CD14-positive monocyte (primary cell): Measurements from ENCODE around the gene INSYN2B. TPM values are rescaled to one million over a fixed set of nuclear protein-coding genes. Genes with fewer than 3 reads are reported as not detected.
A peak's percentile ranks its signal among the peaks of the same experiment; 100 is the strongest.

Experiments used
- DNase-seq, 3 donors: peaks; one replicate each; pipeline ENCODE4 v3.0.0-alpha.2; 2011 to 2022
- H2AFZ ChIP-seq: 2 replicates; pipeline ENCODE4 v1.6.0; 2012; ENCODE audit warnings: mild to moderate bottlenecking, low read depth, low read length, inconsistent platforms; ENCODE audit not compliant: insufficient read depth, poor library complexity, severe bottlenecking
- H3K27ac ChIP-seq, 2 donors: 1 replicate in 1 of 2; 2 replicates in 1 of 2; pipeline ENCODE4 v1.5.1; 2012 to 2013; ENCODE audit warnings: low read length in 2 of 2, control low read depth in 1 of 2, inconsistent platforms in 1 of 2, low read depth in 1 of 2, mild to moderate bottlenecking in 1 of 2
- H3K27me3 ChIP-seq, 2 donors: one replicate each; pipeline versions ENCODE4 v1.6.0 to v1.6.1; 2011 to 2013; ENCODE audit warnings: low read length in 2 of 2; ENCODE audit not compliant: control insufficient read depth in 2 of 2, insufficient read depth in 2 of 2
- H3K36me3 ChIP-seq, 2 donors: replicated peaks in 1 of 2; 1 replicate in 1 of 2; 2 replicates in 1 of 2; pipeline versions ENCODE4 v1.5.1 to v1.6.1; 2012 to 2013; ENCODE audit warnings: low read length in 2 of 2, control low read depth in 1 of 2, inconsistent platforms in 1 of 2, mild to moderate bottlenecking in 1 of 2; ENCODE audit not compliant: insufficient read depth in 2 of 2, control insufficient read depth in 1 of 2
- H3K4me1 ChIP-seq, 2 donors: 1 replicate in 1 of 2; 2 replicates in 1 of 2; pipeline versions ENCODE4 v1.5.1 to v1.6.1; 2012 to 2013; ENCODE audit warnings: low read length in 2 of 2, control low read depth in 1 of 2, inconsistent platforms in 1 of 2, mild to moderate bottlenecking in 1 of 2, moderate library complexity in 1 of 2; ENCODE audit not compliant: insufficient read depth in 2 of 2, control insufficient read depth in 1 of 2
- H3K4me2 ChIP-seq: replicated peaks from 2 replicates; pipeline ENCODE3; 2012; ENCODE audit warnings: low read length, moderate library complexity, mild to moderate bottlenecking; ENCODE audit not compliant: poor library complexity, severe bottlenecking; ENCODE audit errors: extremely low read depth
- H3K4me3 ChIP-seq, 3 experiments: fragments of 200-600 bp in 1 of 3; sonication (generic) in 1 of 3; replicated peaks in 1 of 3; 1 replicate in 2 of 3; 2 replicates in 1 of 3; pipeline ENCODE4 v1.5.1; 2011 to 2013; ENCODE audit warnings: low read length in 3 of 3, mild to moderate bottlenecking in 3 of 3, control low read depth in 2 of 3, low read depth in 2 of 3, inconsistent platforms in 1 of 3, moderate library complexity in 1 of 3
- H3K79me2 ChIP-seq: 2 replicates; pipeline ENCODE4 v1.6.0; 2012; ENCODE audit warnings: mild to moderate bottlenecking, control low read depth, inconsistent platforms, low read length, moderate library complexity; ENCODE audit not compliant: insufficient read depth
- H3K9ac ChIP-seq: 2 replicates; pipeline ENCODE4 v1.6.0; 2017; ENCODE audit warnings: low read length, mild to moderate bottlenecking; ENCODE audit not compliant: insufficient read depth, poor library complexity, severe bottlenecking
- H3K9me3 ChIP-seq, 2 donors: replicated peaks in 1 of 2; 1 replicate in 1 of 2; 2 replicates in 1 of 2; pipeline versions ENCODE4 v1.5.1 to v1.6.1; 2012 to 2013; ENCODE audit warnings: low read length in 2 of 2, control low read depth in 1 of 2; ENCODE audit not compliant: control insufficient read depth in 1 of 2, insufficient read depth in 1 of 2
- H4K20me1 ChIP-seq: 2 replicates; pipeline ENCODE4 v1.6.0; 2012; ENCODE audit warnings: mild to moderate bottlenecking, low read length, control low read depth, moderate library complexity; ENCODE audit not compliant: insufficient read depth
- H3K27ac Mint-ChIP-seq, 7 donors: one replicate each; pipeline ENCODE4 v1.8.0; 2020; ENCODE audit warnings: mild to moderate bottlenecking in 7 of 7, mixed read lengths in 7 of 7, moderate library complexity in 6 of 7, inconsistent platforms in 2 of 7
- H3K27me3 Mint-ChIP-seq, 3 donors: one replicate each; pipeline ENCODE4 v1.8.0; 2021 to 2022; ENCODE audit warnings: low read depth in 3 of 3, mild to moderate bottlenecking in 3 of 3, mixed read lengths in 3 of 3, moderate library complexity in 3 of 3, inconsistent platforms in 1 of 3
- H3K36me3 Mint-ChIP-seq, 2 donors: one replicate each; pipeline ENCODE4 v1.8.0; 2020; ENCODE audit warnings: mixed read lengths in 2 of 2, inconsistent platforms in 1 of 2, mild to moderate bottlenecking in 1 of 2
- H3K4me1 Mint-ChIP-seq: one replicate; pipeline ENCODE4 v1.8.0; 2020; ENCODE audit warnings: mild to moderate bottlenecking, mixed read lengths
- H3K4me3 Mint-ChIP-seq, 2 donors: one replicate each; pipeline ENCODE4 v1.8.0; 2020; ENCODE audit warnings: mild to moderate bottlenecking in 2 of 2, mixed read lengths in 2 of 2, moderate library complexity in 1 of 2
- H3K9me3 Mint-ChIP-seq, 7 donors: one replicate each; pipeline ENCODE4 v1.8.0; 2020 to 2022; ENCODE audit warnings: mixed read lengths in 7 of 7, mild to moderate bottlenecking in 6 of 7, moderate library complexity in 6 of 7, inconsistent platforms in 2 of 7
- CTCF ChIP-seq: fragments of 200-600 bp; IDR thresholded peaks from one replicate; pipeline ENCODE4 v1.8.0; 2022; ENCODE audit warnings: antibody characterized with exemption, mild to moderate bottlenecking
- WGBS: methylation state at CpG from one replicate; pipeline ENCODE4 v1.1.5; 2013; ENCODE audit warnings: missing lambda C conversion rate; ENCODE audit not compliant: insufficient coverage; 5-methylcytosine and 5-hydroxymethylcytosine counted together
- intact Hi-C, 2 donors: fragments of 100-400 bp; cut with micrococcal nuclease; formaldehyde crosslinking; loops; one replicate each; pipeline versions ENCODE4 v1.15.0 to v1.15.1; 2023
- polyA plus RNA-seq, 3 donors: library from polyadenylated mRNA; depleted of rRNA in 1 of 3; unstranded in 2 of 3; stranded (reverse) in 1 of 3; fragments of 300-500 nt in 2 of 3; fragments of >200 nt in 1 of 3; fragmentation: Illumina TruSeq in 2 of 3; gene quantifications; 1 replicate in 2 of 3; 2 replicates in 1 of 3; pipeline ENCODE4 v1.2.3, GENCODE V29; 2012 to 2021

INSYN2B gene
- polyA plus RNA-seq, 3 donors, result 0.17 TPM; not detected in 2

DNA sequence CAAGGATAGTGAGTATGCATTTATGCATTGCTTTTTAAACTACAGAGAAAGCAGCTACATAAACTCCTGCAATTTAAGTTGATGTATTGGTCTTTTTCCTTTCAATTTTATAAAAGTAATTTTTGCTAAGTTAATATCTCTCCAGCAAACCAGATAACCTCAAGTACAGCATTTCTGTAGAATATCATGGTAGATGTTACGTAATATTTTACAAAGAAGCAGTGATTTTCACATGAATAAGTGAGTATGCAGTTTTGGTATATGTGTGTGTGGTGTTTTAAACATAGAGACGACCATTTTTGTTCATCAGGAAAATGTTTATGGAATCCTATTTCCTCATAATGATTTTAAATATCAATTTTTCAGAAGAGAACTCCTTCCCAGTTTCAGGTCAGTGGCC, 118.9 kb downstream of the INSYN2B start:
- Histone ChIP-seq H4K20me1 (peaks cover 100% of the 10 kb centered on the region), H3K9ac (no peak overlapping the region), H3K79me2 (peaks cover 83% of the 10 kb centered on the region), H2AFZ (no peak overlapping the region), H3K36me3 (peaks cover 13 to 74% of the 10 kb centered on the region in 2 donors), H3K4me2 (no peak overlapping the region), H3K27ac (peak overlapping the region in 1 of 2 donors; percentile 26), H3K9me3 (no peaks in the 10 kb centered on the region), H3K4me1 (no peaks in the 10 kb centered on the region), H3K27me3 (no peaks in the 10 kb centered on the region), H3K4me3 (no peak overlapping the region)
- Mint-ChIP-seq H3K9me3 (no peaks in the 10 kb centered on the region), H3K27me3 (no peaks in the 10 kb centered on the region), H3K4me3 (no peak overlapping the region), H3K27ac (no peak overlapping the region), H3K4me1 (peaks cover 23% of the 10 kb centered on the region), H3K36me3 (peaks cover 44 to 67% of the 10 kb centered on the region in 2 donors)
- no peak for TF ChIP-seq CTCF
- intact Hi-C loops, result no loop called here
- no peak for DNase-seq
- WGBS, result no CpG with 5 or more reads among the region's 2 CpGs

DNA sequence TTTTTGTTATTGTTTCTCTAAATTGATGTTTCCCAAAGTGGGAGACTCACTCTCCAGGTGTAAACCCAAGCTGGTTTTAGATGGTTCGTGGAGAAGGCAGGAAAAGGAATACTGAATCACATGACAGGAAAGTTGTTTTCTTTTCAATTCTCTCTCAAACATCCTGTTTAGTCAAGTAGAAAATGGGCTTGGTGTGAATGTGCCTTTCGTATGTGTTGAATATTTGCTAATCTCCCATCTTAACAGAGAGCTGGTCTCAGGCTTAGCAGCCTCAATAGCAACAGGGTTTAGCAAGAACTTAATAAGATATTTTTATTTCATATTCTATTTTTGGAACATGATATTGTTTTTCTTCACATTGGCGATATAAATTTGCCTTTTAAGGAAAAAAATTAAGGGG, 119.7 kb downstream of the INSYN2B start:
- H3K4me3 Mint-ChIP-seq, result no peak overlapping the region
- H2AFZ ChIP-seq, result no peak overlapping the region
- H3K36me3 ChIP-seq, result peaks cover 10 to 74% of the 10 kb centered on the region in 2 donors
- H3K27me3 ChIP-seq, result no peaks in the 10 kb centered on the region
- peak overlapping the region in 2 of 7 donors; percentile 1 to 67 for H3K27ac Mint-ChIP-seq
- 100% methylated on average over 1 of the region's 3 CpGs for WGBS
- H3K36me3 Mint-ChIP-seq, result peaks cover 45 to 65% of the 10 kb centered on the region in 2 donors
- no peak for DNase-seq
- no peaks in the 10 kb centered on the region for H3K9me3 Mint-ChIP-seq
- peak overlapping the region in 1 of 2 donors; percentile 37 for H3K27ac ChIP-seq
- intact Hi-C loops, result no loop called here
- no peak overlapping the region for H3K4me3 ChIP-seq
- H3K9ac ChIP-seq, result no peak overlapping the region
- no peak for TF ChIP-seq CTCF
- no peaks in the 10 kb centered on the region for H3K4me1 ChIP-seq
- peaks cover 100% of the 10 kb centered on the region for H4K20me1 ChIP-seq
- H3K27me3 Mint-ChIP-seq, result no peaks in the 10 kb centered on the region
- H3K79me2 ChIP-seq, result peaks cover 82% of the 10 kb centered on the region
- H3K4me1 Mint-ChIP-seq, result peaks cover 32% of the 10 kb centered on the region
- H3K9me3 ChIP-seq, result no peaks in the 10 kb centered on the region
- no peak overlapping the region for H3K4me2 ChIP-seq
